Fibroblast of mammary gland (primary cell): ENCODE data around the gene CDH4.
"Not testable (repeated sequence)": the region's sequence is repeated elsewhere in the genome, so short reads cannot be mapped to it uniquely, and the experiment has no call there.

Experiments
- DNase-seq: peaks from one replicate; pipeline ENCODE4 v3.0.0-alpha.2; 2010; ENCODE audit warnings: low read depth
- H3K4me3 ChIP-seq: 2 replicates; pipeline ENCODE4 v1.5.1; 2011; ENCODE audit warnings: low read depth, mild to moderate bottlenecking, low read length, moderate library complexity; ENCODE audit not compliant: control insufficient read depth
- TF ChIP-seq, protein P1 (sequence below): conservative IDR thresholded peaks from 2 replicates; pipeline ENCODE4 v1.5.1; 2011; ENCODE audit warnings: low read depth, low read length, inconsistent platforms; ENCODE audit not compliant: control insufficient read depth, insufficient read depth

Gene CDH4

DNA sequence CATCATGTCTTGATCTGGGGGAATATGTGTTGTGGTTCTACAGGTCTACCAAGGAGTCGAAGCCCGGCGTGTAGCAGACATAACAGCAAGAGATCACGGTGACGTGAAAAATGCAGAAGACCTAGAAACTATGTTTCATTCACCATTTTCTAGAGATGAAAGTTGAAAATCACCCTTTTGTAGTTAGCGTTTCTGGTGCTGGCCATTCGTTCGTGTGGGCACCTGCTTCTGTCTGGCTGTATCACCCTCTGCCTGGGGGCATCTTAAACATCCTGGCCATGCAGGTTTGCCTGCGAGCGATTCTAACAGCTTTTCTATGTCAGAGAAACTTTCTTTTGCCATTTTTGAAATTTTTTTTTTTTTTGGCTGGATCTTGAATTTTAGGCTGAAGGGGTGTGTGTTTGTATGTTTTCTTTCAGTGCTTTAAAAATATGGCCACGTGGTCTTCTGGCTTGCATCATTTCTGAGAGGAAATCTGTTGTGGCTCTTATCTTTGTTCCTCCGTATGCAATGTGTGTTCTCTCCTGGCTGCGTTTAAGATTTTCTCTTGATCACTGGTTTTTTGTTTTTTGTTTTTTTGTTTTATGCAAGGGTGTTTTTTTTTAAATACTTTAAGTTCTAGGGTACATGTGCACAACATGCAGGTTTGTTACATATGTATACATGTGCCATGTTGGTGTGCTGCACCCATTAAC is 226.7 kb downstream of the CDH4 start:
- H3K4me3 ChIP-seq: no peak overlapping the region
- TF ChIP-seq, protein P1, sequence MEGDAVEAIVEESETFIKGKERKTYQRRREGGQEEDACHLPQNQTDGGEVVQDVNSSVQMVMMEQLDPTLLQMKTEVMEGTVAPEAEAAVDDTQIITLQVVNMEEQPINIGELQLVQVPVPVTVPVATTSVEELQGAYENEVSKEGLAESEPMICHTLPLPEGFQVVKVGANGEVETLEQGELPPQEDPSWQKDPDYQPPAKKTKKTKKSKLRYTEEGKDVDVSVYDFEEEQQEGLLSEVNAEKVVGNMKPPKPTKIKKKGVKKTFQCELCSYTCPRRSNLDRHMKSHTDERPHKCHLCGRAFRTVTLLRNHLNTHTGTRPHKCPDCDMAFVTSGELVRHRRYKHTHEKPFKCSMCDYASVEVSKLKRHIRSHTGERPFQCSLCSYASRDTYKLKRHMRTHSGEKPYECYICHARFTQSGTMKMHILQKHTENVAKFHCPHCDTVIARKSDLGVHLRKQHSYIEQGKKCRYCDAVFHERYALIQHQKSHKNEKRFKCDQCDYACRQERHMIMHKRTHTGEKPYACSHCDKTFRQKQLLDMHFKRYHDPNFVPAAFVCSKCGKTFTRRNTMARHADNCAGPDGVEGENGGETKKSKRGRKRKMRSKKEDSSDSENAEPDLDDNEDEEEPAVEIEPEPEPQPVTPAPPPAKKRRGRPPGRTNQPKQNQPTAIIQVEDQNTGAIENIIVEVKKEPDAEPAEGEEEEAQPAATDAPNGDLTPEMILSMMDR: no peak
- DNase-seq: no peak

DNA sequence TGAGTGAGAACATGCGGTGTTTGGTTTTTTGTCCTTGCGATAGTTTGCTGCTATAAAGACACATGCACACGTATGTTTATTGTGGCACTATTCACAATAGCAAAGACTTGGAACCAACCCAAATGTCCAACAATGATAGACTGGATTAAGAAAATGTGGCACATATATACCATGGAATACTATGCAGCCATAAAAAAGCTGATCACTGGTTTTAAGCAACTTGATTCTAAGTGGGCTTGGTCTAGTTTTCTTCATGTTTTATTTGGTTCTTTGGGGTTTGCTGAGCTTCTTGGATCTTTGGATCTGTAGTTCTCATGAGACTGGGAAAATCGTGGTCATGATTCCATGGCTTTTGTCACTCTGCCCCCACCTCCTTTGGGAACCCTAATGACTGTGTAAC is 227.4 kb downstream of the CDH4 start:
- H3K4me3 ChIP-seq, DNase-seq: not testable (repeated sequence)

DNA sequence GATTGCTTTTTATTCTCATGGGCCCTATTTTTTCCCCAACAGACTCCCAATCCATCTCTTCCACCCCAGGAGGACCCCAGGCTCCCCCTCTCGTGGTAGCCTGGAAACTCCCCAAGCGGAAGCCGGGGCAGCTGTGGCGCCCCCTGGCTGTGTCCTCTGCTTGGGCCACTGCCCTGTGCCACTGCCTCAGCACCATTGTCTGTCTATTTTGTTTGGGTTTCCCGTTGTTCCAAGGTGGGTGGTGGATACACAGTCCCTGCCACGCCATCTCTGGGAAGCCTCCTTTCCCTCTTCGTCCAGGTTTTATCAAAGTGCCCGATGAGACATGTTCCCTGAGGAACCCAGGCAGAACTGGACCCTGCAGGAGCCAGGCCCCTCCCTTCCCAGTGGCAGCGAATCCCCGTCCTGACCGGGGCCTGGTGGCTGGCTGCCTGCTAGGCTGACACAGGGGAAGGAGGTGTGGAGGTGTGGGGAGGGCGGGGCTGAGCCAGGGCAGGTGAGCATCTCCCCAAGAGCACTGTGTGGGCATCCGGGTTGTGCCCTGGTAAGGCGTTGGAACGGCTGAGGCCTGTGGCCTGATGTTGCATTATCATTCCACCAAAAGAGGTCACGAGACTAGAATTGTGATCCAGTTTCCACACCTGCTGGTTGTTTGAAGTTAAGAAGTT is 228.2 kb downstream of the CDH4 start:
- no peak overlapping the region for H3K4me3 ChIP-seq
- TF ChIP-seq, protein P1: peak; percentile 13
- DNase-seq: no peak

DNA sequence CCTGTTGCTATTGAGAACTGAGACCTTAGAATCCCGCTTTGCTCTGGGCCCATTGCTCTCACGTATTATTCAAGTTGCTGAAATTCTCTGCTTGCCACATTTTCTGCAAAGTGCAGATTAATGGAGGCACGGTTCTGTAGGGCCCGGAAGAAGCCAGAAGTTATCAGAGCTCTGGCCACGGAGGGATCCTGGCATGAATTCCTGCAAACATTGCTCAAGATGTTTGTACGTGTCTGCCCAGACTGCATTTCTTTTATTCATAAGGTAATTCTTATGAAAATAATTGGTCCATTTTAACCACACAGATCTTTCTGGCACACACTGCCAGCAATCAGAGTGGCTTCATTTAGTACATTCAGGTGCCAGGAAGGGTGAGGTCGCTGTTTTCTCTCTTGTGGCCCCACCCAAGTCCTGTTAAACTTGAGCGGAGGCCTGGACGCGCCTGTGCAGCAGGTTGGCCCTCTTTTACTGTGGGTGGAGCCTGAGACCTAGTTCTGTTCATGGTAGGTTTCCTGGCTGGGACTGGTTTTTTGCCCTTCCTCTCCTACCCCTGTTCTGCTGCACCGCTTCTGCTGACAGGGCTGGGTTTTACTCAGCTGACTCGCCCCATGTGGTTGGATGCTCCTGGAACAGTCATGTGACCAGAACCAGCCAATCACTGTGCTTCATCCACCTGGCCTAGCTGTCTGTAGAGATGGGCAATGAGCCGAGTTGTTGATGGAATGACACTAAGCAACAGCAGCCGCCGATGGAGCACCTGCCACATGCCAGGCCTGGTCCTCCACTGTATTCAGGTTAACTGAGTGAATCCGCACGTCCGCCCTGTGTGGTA is 230.2 kb downstream of the CDH4 start:
- TF ChIP-seq, protein P1: no peak
- no peak overlapping the region for H3K4me3 ChIP-seq
- DNase-seq: peak; percentile 15

DNA sequence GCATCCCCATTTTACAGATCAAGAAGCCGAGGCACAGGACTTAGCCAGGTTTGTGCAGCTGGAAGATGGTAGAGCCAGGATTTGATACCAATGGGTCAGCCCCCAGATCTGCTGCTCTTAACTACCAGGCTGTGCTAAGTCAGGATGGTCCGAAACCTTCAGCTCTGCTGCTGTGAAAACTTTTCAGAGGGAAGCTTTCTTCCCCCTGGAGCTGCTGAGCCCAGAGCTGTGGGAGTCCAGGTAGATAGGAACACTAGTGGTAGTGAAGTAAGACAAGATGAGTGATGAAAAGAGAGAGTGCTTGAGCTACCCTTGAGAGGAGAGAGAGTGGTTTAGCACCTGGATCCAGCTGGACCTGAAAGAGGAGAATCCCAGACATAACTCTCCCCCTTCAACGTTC is 230.8 kb downstream of the CDH4 start:
- no peak for DNase-seq
- no peak overlapping the region for H3K4me3 ChIP-seq
- TF ChIP-seq, protein P1: no peak

DNA sequence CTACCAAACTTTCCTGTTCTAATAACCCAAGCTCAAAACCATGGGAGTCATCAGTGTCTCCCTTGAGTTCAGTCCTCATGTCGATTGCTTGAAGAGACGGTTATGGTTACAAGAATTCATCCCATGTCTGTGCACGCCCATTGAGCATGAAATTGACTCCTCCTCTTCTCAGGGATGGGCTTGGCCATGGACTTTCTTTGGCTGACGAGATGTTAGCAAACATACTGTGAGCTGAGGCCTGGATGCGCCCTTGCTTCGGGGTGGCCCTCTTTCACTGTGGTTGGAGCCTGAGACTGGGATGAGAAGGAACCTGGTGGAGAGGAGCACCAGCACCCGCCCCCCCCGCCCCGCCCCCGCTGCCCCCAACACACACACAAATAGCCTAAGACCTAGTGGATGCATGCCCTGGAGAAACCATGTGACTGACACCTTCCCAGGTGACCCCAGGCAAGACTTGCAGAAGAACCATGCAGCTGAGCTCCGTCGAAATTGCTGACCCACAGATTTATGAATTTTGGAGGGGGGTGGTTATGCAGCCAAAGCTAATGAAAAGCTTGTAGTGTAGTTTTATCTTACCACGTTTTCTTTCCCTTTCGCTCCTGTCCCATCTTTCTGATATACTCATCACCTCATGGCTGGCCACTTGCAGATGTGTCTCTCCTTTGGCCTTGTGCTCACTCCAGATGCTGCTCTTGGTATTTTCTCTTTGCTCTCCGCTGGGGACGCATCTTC is 231.4 kb downstream of the CDH4 start:
- H3K4me3 ChIP-seq: no peak overlapping the region
- DNase-seq: no peak
- TF ChIP-seq, protein P1: no peak
